Amniotic epithelial cell (primary cell): ENCODE results near the gene FAM210A.
"Not testable (repeated sequence)": the region's sequence is repeated elsewhere in the genome, so short reads cannot be mapped to it uniquely, and the experiment has no call there.

Experiments
- DNase-seq: peaks from one replicate; pipeline ENCODE4 v3.0.0-alpha.2; 2010; ENCODE audit warnings: low read depth

FAM210A gene

DNA sequence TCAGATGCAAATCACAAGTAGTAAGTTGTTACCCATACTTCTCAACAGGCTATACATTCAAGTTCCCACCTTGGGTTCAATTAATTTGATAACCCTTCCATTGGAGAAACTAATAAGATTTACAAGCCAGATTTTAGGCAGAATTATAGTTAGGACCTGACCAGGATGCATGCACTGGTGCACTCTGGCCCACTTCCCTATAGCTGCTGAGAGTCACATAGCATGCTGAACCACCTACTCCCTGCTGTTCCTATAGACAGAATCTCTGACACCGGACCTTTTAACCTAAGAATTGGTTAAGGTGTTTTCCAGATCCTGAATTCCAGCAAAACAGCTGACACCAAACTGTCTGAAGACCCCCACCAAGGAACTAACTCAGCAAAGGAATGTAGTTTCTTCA is 26.2 kb downstream of the FAM210A start:
- DNase-seq, result no peak

- peak; percentile 43 for DNase-seq
These were observed 29.4 kb downstream of the FAM210A start for GRCh38 chr18:13696961-13697360.

DNA sequence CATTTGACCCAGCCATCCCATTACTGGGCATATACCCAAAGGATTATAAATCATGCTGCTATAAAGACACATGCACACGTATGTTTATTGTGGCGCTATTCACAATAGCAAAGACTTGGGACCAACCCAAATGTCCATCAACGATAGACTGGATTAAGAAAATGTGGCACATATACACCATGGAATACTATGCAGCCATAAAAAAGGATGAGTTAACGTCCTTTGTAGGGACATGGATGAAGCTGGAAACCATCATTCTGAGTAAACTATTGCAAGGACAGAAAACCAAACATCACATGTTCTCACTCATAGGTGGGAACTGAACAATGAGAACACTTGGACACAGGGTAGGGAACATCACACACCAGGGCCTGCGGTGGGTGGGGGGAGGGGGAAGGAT is 31.0 kb downstream of the FAM210A start:
- DNase-seq, result not testable (repeated sequence)

DNA sequence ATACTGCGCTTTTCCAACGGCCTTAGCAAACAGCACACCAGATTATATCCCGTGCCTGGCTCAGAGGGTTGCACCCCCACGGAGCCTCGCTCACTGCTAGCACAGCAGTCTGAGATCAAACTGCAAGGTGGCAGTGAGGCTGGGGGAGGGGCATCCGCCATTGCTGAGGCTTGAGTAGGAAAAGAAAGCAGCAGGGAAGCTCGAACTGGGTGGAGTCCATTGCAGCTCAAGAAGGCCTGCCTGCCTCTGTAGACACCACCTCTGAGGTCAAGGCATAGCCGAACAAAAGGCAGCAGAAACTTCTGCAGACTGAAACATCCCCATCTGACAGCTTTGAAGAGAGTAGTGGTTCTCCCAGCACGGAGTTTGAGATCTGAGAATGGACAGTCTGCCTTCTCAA is 36.3 kb downstream of the FAM210A start:
- not testable (repeated sequence) for DNase-seq

GRCh38 chr18:13688191-13689136 is 37.9 kb downstream of the FAM210A start:
- no peak for DNase-seq

DNA sequence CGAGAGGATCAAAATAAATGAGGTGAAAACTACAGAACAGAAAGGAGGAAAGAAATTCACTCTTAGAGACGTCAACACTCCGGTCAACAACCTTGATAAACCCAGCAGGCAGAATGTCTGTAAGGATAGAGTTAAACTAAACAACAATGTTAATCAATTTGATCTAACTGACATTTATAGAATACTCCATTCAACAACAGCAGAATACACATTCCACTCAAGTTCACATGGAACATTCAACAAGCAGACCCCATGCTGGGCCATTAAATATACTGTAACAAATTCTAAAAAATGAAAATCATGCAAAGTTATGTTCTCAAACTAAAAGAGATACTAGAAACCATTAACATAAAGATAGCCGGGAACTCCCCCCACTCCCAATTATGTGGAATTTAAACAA is 41.8 kb downstream of the FAM210A start:
- no peak for DNase-seq

DNA sequence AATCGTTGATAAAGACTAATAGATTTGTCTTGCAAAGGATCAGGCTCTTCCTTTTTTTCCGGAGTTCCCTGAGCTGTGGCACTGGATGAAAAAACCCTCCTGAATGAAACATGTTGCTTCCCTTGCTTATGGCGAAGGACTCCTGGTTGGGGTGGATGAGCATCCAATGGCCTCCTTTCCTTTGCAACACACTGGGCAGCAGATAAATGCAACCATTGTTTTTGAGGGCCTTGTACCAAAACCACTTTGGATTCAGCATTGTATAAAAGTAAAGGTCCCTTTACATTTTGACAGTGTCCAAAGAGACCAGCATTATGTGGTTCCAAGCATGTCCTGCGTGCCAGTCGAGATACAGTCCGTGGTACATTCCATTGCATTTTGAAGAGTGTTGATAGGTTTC is 44.7 kb downstream of the FAM210A start:
- DNase-seq, result no peak

DNA sequence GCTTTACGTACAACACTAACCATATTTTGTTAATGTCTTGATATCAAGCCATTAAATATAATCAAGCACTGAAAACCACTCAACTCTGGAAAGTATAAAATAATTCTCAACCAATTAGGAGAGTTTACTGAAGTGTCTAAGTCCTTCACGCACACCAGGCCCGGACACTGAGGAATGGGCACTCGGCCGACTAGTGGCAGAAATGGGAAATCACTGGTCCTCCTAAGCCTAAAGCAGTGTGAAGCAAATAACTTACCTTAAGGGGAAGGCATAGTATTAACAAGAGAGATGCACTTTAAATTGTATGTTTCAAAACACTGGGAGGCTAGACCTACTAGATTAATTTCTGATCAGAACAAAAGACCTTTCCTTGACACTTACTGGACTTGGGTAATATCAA is 45.7 kb downstream of the FAM210A start:
- peak; percentile 10 for DNase-seq

GRCh38 chr18:13677350-13677749 is 49.0 kb downstream of the FAM210A start:
- not testable (repeated sequence) for DNase-seq

GRCh38 chr18:13676471-13676870 is 49.9 kb downstream of the FAM210A start:
- DNase-seq, result no peak

DNA sequence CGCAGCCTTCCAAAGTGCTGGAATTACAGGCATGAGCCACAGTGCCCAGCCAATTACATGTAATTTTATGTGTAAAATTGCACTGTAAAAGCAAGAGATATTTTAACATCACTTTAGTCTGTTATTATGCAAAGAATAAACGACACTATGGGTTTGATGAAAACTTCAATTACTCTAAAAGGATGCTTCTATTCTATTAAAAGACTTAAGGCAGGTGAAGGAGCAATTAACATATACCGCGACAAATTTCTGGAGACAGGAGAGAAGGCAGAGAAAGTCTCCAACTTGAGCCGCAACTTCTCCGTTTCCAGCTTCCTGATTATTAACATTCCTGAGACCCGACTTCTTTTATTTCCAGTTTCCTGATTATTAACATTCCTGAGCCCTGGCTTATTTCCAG is 53.7 kb downstream of the FAM210A start:
- DNase-seq, result no peak

GRCh38 chr18:13661779-13662256 is 64.5 kb downstream of the FAM210A start:
- no peak for DNase-seq

DNA sequence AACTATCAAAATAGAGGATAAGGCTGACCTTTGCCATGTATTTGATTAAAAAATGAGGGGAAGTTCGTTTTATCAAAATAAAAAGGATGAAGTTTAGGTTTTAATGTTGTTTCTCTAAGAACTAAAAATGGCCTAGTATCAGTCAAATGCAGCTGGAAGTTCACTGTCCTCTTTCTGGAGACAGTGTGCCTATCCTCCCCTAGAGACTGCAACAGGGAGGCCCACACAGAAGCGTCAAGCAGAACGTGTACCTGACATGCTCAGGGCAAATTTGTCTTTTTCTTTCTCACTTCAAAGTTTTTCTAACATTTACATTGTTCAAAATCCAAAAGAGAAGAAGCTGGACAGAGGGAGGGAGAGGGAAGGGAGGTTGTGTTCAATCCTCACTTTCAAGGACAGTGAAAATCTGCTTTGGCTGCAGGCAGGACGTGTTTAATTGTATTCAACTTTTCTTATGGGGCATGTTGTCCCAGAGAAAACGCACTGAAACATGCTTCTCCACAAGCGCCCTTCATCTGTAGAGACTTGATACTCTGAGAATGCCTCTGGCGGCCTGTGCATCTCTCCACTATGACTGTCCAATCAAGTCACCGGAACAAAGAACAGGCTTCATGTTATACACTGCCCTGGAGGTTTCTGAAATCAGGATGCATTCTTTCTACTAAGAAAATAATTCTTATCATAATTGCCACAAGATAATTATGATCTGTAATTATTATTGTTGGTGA is 65.1 kb downstream of the FAM210A start:
- DNase-seq, result no peak

- DNase-seq, result peak; percentile 19
These were observed 65.8 kb downstream of the FAM210A start for GRCh38 chr18:13660510-13660909.

DNA sequence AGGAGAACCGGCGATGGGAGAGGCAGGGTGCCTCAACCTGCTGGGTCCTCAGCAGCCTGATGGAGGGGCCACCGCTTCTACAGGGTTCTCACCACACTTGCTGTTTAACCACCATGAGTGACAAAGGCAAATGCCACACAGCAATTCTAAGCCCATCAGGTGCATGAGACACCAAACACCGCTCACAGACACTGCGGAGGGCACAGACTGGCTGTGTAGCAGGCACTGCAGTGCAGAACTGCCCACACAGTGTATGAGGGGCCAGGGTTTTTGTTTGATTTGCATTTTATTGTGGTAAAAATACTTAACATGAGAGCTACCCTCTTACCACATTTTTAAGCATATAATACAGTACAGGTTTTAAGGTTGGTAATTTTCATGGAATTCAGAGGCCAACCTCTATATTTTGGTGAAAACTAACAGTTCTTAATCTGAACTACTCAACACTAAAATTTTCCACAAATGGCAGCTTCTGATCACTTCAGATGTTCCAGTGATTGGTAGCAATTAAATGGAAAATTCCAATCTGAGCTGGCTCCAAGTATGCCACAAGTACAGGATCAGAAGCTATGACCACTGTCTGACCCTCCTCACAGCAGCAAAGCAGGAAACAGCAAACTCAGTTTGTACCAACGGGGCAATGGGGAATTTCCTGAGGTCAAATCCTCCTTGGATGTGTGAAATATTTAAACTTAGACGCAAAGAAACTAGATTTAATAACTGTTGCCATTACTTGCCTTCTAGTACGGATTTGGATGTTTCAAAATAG is 67.7 kb downstream of the FAM210A start:
- DNase-seq, result no peak

- no peak for DNase-seq
These were observed 68.4 kb downstream of the FAM210A start for GRCh38 chr18:13657974-13658373.

DNA sequence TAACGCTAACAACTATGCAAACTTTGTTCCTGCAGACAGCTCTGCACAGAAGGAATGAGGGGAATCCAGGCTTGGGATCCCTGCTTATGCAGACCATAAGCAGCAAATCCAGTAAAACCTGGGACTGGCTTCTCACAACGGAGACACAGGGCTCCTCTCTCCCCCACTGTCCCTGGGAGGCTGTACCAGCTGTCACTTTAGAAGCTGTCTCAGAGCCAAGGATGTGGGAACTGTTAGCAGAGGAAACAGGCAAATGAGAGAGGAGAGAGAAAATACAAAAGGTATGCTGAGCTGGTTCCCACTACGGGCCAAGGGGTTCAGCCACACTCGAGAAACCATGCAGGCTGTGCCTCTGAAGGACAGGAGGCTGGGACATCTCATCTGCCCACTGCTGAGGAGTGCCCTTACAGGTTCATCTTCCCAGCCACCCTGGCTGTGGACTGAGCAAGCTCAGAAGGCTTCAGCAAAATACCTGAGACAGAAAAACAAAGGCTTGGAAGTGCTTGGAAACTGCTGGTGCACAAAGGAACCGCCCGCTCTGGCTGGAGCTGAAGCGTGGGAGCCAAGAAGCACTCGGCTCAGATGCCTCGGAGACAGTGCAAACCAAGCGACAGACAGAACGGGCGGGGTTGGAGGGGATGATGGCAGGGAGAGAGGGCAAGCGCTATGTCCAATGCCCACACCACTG is 72.5 kb downstream of the FAM210A start:
- DNase-seq, result no peak

- DNase-seq, result no peak
These were observed 76.7 kb downstream of the FAM210A start for GRCh38 chr18:13649397-13650390.

DNA sequence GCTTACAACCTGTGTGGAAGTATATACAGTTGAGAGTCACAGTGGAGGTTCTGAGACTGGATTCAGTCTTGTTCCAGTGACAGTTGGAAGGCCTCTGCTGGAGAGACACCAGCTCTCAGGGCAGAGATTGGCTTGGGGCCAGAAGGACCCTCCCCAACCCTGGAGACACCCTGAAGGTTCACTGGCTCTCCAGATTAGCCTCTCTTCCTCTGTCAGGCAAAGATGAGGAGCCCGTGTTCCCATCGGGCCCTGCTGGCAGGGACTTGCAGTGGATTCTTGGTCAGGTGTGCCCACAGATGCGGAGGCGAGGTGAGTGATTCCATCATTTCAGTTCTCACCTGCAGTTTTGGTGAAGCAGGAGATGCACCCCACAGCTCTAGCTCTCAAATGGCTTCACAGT is 78.6 kb downstream of the FAM210A start:
- DNase-seq, result no peak

DNA sequence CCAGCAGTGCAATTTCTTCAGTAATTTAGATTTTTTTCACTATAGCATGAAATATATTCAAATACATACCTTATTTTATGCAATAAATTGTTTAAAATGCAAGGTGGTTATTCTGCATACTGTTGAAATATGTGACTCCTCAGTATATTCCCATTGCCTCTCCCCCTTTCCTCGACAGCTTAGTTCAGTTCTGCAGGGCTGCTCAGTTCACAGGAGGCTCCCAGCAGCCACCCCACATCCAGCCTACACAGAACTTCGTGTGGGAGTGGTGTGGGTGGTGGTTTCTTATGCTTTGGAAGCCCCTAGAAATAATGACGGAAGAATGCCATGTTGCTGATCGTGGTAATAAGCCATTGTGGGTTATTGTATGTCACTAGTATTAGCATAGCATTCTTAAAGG is 79.7 kb downstream of the FAM210A start:
- no peak for DNase-seq
